ENCODE results near the gene POTED.
"Not testable (repeated sequence)": the region's sequence is repeated elsewhere in the genome, so short reads cannot be mapped to it uniquely, and the experiment has no call there.

Gene POTED

GRCh38 chr21:13609477-13609876 is at the start of gene POTED:
TSS of gene POTED (plus strand) at chr21:13609777. CDS start at chr21:13610229, 452 bp downstream.
- not testable (repeated sequence) for DNase-seq

- not testable (repeated sequence) for DNase-seq
Measured at GRCh38 chr21:13650101-13650500, 40.5 kb downstream of the POTED start.

GRCh38 chr21:13651746-13652145 is 42.2 kb downstream of the POTED start:
- not testable (repeated sequence) for DNase-seq

Data from NCI-H2171 (cell line).